Fibroblast of pulmonary artery (primary cell): Measurements from ENCODE around the gene ITPR2.
A peak's percentile ranks its signal among the peaks of the same experiment; 100 is the strongest.

Source experiments
- DNase-seq: peaks from one replicate; pipeline ENCODE4 v3.0.0-alpha.2; 2010; ENCODE audit warnings: low read depth
- H3K4me3 ChIP-seq: replicated peaks from 2 replicates; pipeline ENCODE4 v1.5.1; 2011; ENCODE audit warnings: low read depth, mild to moderate bottlenecking, control low read depth, low read length, moderate library complexity
- CTCF ChIP-seq: IDR thresholded peaks from 2 replicates; pipeline ENCODE4 v1.5.1; 2011; ENCODE audit warnings: mild to moderate bottlenecking, control low read depth, low read length, inconsistent platforms; ENCODE audit errors: missing control alignments

The ITPR2 gene

DNA sequence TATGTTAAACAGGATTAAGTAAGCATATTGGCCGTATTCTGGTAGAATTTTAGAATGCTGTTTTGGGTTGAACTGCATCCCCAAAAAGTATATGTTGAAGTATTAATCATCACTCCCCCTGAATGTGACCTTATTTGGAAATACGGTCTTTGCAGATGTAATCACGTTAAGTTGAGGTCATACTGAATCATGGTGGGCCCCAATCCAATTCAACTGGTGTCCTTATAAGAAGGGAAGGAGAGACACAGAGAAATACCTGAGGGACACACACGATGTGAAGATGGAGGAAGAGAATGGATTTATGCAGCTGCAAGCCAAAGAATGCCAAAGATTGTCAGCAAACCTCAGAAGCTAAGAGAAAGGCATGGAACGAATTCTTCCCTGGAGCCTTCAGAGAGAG, 268.6 kb downstream of the ITPR2 start:
- no peak overlapping the region for H3K4me3 ChIP-seq
- DNase-seq, result peak; percentile 24
- no peak for TF ChIP-seq CTCF

DNA sequence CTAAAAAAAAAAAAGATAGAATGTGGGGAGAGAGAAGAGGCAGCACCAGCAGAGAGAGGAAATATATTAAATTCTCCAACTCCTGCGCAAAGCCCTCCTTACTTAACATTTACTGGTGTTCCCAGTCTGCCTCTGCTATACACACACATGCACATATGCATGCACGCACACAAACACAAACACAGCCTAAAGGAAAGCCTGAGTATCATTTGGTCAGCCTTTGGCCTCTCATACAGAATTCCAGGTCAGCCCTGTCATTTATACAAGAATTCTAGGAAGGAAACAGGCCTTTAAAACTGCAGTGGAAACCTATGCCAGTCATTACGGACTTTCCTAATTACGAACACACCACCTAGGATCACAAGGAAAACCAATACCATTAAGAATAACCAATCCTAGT, 269.4 kb downstream of the ITPR2 start:
- no peak for DNase-seq
- no peak for TF ChIP-seq CTCF

DNA sequence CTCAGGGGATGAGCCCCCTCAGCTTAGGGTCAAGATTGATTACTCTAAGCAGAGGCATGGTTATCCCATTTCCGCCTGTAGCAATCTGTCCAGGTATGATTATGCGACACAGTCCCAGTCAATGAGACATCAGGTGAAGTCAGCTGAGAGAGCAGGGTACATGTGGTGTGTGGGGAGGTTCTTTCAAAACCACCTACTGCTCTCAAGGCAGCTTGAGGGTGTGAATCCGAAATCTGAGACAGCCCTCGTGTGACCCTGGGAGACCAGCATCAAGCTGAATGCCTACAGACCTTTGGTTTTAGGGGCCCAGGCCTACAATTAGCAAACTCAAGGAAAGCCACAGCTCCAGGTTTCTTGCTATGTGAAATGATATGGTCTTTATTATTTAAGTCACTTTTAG, 275.7 kb downstream of the ITPR2 start:
- H3K4me3 ChIP-seq, result no peak overlapping the region
- no peak for TF ChIP-seq CTCF
- DNase-seq, result no peak

More for the DNA sequence above, 269.4 kb downstream of the ITPR2 start:
- H3K4me3 ChIP-seq, result no peak overlapping the region

DNA sequence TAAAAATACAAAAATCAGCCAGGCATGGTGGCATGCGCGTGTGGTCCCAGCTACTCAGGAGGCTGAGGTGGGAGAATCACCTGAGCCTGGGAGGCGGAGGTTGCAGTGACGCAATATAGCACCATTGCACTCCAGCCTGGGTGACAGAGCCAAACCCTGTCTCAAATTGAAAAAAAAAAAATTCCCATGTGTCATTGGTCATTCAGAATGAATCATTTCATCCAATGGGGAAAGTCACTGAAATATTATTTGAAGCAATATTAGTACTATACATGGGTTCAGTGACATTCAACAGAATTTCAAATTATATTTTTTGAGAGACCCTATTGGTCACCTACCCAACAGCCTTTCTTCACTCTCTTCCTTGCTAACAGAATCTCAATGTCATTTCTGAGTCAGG, 276.1 kb downstream of the ITPR2 start:
- no peak for TF ChIP-seq CTCF
- no peak for DNase-seq
- no peak overlapping the region for H3K4me3 ChIP-seq

- H3K4me3 ChIP-seq, result no peak overlapping the region
- no peak for TF ChIP-seq CTCF
- no peak for DNase-seq
Observed at GRCh38 chr12:26555139-26555538, 277.9 kb downstream of the ITPR2 start.

DNA sequence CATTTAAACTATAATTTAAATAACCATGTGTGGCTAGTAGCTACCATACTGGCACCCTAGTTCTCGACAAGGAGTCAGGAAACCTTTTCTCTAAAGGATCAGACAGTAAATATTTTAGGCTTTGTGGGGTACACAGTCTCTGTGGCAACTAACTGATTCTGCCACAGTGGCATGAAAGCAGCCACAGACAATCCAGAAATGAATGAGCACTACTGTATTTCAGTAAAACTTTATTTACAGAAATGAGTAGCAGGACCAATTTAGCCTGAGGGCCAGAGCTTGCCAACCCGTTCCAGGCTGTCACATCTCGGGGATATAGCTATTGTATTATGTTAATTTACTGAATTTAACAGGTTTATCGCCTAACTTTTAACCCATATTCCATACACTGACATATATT, 278.7 kb downstream of the ITPR2 start:
- TF ChIP-seq CTCF, result no peak
- H3K4me3 ChIP-seq, result no peak overlapping the region
- no peak for DNase-seq

- TF ChIP-seq CTCF, result no peak
- H3K4me3 ChIP-seq, result no peak overlapping the region
- no peak for DNase-seq
Observed at GRCh38 chr12:26551385-26551784, 281.6 kb downstream of the ITPR2 start.
